Measurements from ENCODE around the gene CENATAC. TPM values are rescaled to one million over a fixed set of nuclear protein-coding genes. Genes with fewer than 3 reads are reported as not detected.
"Not testable (repeated sequence)": the region's sequence is repeated elsewhere in the genome, so short reads cannot be mapped to it uniquely, and the experiment has no call there.

Gene CENATAC
- total RNA-seq, 1 experiment from 2014 or later, result 24.9 TPM

DNA sequence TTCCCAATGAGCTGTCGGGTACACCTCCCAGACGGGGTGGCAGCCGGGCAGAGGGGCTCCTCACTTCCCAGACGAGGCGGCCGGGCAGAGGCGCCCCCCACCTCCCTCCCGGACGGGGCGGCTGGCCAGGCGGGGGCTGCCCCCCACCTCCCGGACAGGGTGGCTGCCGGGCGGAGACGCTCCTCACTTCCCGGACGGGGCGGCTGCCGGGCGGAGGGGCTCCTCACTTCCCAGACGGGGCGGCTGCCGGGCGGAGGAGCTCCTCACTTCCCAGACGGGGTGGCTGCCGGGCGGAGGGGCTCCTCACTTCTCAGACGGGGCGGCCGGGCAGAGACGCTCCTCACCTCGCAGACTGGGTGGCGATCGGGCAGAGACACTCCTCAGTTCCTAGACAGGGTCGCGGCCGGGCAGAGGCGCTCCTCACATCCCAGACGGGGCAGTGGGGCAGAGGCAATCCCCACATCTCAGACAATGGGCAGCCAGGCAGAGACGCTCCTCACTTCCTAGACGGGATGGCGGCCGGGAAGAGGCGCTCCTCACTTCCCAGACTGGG is 6.4 kb upstream of the CENATAC start:
- not testable (repeated sequence) for DNase-seq (ENCODE audit: extremely low read depth, low read depth)

DNA sequence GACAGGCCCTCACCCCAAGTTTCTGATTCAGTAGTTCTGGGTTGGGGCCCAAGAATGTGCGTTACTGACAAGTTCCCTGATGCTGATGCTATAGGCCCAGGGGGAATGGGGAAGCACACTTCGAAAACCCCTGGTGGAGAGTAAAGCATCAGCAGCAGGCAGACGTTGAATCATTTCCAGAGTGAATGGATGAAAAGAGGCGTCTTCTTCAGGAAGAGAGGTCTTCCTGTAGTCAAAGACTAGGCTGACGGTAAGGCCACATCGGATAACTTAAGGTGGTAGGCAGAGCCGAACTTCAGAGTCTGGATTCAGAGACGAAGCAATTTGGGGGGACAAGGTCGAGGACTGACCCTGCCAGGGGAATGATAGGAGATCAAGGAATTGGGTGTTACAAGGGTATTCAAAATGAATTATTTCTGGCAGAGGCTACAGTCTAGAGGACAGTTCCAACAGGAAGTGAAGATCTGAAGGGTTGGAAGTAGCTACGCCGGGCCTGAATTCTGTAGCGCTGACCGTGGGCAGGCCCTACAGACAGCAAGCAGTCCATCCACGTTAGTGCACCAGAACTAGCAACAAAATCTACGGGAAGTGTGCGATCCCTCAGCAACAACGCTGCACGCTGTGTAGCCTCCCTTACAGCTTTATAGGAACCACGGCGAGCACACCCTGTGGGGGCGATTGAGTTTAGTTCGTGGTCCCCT is 862 bp upstream of the CENATAC start:
- DNase-seq (ENCODE audit: extremely low read depth, low read depth), result no peak

GRCh38 chr11:118998388-118998717 is 415 bp downstream of the CENATAC start:
- DNase-seq (ENCODE audit: extremely low read depth, low read depth), result no peak

DNA sequence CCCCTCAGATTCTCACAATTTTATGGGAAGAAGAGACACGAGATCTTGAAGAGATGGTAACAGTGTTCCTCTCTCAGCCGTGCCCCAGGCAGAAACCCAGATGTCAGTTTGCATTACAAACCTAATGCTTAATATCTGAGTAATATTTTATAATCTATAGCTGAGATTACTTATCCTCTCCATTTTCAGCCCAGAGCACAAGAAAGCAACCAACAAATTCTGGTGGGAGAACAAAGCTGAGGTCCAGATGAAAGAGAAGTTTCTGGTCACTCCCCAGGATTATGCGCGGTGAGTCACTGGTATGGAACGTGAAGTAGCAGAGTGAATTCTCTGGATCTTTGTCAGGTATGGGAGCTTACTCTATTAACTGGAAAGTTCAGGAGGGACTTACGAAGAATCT is 884 bp downstream of the CENATAC start:
- DNase-seq (ENCODE audit: extremely low read depth, low read depth), result peak; percentile 38

DNA sequence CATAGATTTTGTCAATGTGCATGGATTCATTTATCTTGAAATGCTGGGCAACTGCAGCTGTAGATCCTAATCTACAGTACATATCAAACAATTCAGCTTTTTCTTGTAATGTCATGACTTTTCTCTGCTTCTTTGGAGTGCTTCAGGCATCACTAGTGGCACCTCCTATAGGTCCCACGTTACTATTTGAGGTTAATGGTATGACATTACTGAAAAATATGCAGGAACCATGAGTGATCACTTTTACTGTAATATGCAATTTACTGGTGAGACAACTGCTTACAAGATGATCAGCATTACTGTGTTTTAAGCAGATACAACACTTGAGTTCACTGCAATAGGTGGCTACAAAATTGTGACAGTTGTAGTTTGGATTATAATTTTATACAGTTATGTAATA is 3.0 kb downstream of the CENATAC start:
- no peak for DNase-seq (ENCODE audit: extremely low read depth, low read depth)

- DNase-seq (ENCODE audit: extremely low read depth, low read depth), result no peak
Measured at GRCh38 chr11:119006656-119007055, 8.7 kb downstream of the CENATAC start.

DNA sequence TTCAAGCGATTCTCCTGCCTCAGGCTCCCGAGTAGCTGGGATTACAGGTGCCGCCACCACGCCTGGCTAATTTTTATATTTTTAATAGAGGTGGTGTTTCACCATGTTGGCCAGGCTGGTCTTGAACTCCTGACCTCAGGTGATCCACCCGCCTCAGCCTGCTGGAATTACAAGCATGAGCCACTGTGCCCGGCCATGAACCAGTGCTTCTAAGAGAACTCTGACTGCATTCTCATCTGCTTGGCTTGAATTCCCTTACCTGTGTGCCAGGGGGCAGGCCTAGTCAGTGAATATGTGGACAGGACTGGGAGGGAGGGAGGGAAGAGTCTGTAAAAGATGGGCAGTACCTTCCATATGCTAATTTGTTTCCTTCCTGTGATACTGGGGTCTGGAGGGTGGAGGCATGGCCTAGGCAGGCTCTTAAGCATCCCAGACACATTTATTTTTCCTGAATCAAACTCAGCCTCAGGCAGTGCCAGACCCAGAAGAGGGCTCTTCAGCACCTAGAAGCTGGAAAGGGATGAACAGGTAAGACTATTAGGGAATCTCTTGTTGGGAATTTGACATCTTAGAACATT is 13.6 kb downstream of the CENATAC start:
- DNase-seq (ENCODE audit: extremely low read depth, low read depth), result no peak

GRCh38 chr11:119012629-119013170 is 14.8 kb downstream of the CENATAC start:
- DNase-seq (ENCODE audit: extremely low read depth, low read depth), result no peak

- no peak for DNase-seq (ENCODE audit: extremely low read depth, low read depth)
Measured at GRCh38 chr11:119014209-119014924, 16.4 kb downstream of the CENATAC start.

DNA sequence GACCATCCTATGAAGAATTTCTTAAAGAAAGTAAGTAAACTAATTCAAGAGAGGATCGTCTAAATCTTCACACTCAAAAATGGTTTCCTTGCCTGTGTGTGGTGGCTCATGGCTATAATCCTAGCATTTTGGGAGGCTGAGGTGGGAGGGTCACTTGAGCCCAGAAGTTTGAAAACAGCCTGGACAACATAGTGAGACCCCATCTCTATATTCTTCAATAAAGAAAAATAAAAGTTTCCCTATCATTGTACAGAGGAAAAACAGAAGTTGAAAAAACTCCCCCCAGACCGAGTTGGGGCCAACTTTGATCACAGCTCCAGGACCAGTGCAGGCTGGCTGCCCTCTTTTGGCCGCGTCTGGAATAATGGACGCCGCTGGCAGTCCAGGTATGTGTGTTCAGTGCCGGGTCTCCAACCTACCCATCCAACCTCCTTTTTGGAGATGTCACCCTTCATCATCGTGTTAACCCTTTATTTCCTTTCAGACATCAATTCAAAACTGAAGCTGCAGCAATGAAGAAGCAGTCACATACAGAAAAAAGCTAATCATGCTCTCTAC is 17.2 kb downstream of the CENATAC start:
- no peak for DNase-seq (ENCODE audit: extremely low read depth, low read depth)

DNA sequence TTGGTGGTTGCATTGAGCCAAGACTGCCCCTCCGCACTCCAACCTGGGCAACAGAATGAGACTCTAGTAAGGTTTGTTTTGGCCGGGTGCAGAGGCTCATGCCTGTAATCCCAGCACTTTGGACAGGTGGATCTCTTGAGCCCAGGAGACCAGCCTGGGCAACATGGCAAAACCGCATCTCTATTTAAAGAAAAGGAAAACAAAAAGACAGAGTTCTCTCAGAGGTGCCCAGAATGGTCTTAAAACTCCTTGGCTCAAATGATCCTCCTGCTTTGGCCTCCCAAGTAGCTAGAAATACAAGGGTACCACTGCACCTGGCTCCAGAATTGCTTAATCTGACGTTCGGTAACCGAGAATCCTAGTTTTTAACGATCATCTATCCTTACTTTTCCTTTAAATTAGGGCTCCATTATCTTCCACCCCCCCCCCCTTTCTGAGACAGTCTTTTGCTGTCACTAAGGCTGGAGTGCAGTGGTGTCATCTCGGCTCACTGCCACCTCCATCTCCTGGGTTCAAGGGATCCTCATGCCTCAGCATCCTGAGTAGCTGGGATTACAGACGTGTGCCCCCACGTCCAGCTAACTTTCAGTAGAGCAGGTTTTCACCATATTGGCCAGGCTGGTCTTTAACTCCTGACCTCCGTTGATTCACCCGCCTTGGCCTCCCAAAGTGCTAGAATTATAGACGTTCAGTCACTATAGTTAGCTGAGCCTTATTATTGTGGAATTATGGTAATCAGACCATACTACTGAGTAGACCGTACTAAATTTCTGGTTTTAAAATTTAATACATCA is 18.5 kb downstream of the CENATAC start:
- no peak for DNase-seq (ENCODE audit: extremely low read depth, low read depth)

DNA sequence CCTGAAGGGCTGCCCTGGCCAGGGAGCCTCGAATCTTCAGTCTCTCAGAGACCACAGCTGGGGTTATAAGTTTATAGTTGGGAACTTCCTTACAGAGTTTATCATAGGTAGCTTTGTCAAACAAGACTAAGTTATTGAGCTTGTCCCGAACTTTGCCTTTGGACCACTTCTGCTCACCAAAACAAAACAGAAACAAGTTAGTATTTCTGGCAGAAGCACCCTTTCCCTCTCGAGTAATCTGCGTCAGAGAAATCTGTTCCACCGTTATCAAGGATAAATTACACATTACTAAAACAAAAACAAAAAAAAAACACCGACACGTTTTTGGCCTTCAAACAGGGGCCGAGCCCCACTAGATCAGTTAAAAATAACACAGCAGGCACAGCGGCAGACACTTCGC is 19.4 kb downstream of the CENATAC start:
- not testable (repeated sequence) for DNase-seq (ENCODE audit: extremely low read depth, low read depth)

DNA sequence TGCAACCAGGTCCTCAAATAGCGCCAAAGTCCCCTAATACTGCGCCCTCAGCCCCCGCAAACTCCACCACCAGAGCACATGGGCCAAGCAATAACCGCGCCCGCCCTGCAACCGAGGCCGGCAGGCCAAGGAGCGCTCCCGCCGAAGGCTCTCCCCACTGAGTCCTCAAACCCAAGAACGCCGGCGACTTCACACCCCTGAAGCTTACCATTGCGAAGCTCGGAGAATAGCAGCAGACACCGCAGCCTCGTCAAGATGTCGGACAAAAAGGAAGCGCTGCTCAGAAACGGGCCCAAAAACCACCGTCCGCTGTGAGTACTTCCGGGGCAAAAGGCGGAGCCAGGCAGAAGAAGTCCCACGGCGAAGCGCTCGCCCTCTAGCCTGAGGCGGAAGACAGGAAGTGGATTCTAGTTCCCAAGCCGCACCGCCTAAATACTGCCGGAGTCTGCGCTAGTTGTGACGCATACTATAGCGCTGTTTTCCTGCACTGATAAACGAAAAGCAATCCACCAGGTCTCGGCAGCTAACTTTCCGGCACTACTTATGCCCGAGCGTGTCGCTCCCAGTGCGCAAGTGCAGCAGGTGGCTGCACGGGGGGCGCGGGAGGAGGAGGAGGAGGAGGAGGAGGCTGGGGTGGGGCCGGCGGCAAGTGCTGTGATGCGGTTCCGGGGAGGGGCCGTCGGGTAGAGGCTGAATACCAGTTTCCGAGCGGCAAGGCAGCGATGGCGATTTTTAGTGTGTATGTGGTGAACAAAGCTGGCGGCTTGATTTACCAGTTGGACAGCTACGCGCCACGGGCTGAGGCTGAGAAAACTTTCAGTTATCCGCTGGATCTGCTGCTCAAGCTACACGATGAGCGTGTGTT is 20.4 kb downstream of the CENATAC start, which contains the start of the genes RPS25 and TRAPPC4:
RPS25 (minus strand) TSS at position 270 of the 865 bp plus-strand sequence; CDS start at position 211, 59 bp downstream.
TRAPPC4 (plus strand) TSS at position 693 of the 865 bp plus-strand sequence; CDS start at position 723, 30 bp downstream.
- DNase-seq (ENCODE audit: extremely low read depth, low read depth), result peak; percentile 92

- DNase-seq (ENCODE audit: extremely low read depth, low read depth), result no peak
Measured at GRCh38 chr11:119019996-119020395, 22.1 kb downstream of the CENATAC start.

- no peak for DNase-seq (ENCODE audit: extremely low read depth, low read depth)
Measured at GRCh38 chr11:119021631-119022030, 23.7 kb downstream of the CENATAC start.

DNA sequence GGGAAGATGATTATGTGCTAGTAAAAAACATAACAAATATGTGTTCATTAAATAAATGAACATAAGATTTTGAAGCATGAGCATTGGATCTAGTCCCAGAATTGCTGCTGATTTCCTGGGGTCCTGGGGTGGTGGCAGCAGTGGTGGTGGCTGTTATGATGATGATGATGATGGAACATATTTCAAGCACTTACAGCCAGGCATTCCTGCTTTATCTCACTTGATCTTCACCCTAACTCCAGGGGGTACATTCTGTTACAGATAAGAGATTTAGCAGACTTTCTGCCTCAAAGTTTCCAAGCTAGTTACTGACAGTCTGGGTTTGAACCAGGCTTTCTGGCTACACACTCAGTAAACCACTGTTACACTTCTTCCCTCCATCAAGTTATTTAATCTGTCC is 25.8 kb downstream of the CENATAC start:
- DNase-seq (ENCODE audit: extremely low read depth, low read depth), result no peak

DNA sequence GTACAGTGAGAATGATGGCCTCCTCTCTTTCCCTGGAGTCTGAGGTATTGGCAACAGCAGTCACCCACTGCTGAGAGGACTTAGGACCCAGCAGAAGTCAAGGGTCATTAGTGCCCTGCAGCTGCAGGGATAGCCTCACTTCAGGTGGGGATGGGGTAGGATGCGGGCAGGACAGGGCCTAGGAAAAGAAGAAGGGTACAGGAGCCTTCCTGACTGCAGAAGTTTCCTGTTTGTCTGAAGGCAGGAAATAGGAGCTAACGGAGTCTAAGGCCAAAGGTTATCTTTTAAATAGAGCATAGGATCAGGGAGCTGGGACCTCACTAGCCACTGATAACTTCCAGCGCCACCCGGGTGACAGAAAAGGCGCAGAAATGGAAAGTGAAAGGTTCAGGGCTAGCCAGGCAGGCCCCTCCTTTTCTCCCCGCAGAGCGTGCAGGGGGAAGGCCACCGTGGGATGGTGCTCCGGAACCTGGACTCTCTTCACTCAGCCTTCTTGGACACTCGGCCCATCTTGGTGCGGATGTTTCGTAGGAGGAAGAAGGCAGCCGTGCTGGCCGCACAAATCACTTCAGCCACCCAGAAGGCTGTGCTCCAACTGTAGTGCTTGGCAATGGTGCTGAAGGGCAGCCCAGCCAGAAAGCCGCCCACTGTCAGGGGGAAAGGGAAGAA is 26.6 kb downstream of the CENATAC start:
- no peak for DNase-seq (ENCODE audit: extremely low read depth, low read depth)

DNA sequence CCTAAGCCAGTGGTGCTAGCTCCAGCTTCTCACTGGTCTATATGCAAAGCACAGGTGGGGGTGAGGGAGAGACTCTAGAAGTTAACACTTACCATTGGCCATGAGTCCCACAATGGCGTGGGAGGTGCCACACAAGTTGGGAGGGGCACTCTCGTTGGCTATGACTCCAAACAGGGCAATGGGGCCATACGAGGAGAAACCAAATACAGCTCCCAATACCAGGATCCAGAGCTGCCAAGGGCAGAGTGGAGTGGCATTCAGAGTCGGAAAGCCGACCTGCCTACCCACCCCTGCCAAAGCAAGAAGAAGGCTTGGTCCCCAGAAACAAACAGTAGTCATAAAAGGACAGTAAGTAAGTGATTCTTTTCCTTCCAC is 27.1 kb downstream of the CENATAC start:
- DNase-seq (ENCODE audit: extremely low read depth, low read depth), result no peak

- DNase-seq (ENCODE audit: extremely low read depth, low read depth), result no peak
Measured at GRCh38 chr11:119025541-119025940, 27.6 kb downstream of the CENATAC start.

All from NCI-H460 (cell line).